Fibroblast of lung (primary cell): ENCODE measurements around the gene SERBP1. TPM values are rescaled to one million over a fixed set of nuclear protein-coding genes. Genes with fewer than 3 reads are reported as not detected.

ENCODE experiments used
- DNase-seq, 2 donors: peaks; one replicate each; pipeline versions ENCODE4 v3.0.0 to v3.0.0-alpha.2; 2010; ENCODE audit warnings: low read depth in 2 of 2
- H2AFZ ChIP-seq: 2 replicates; pipeline ENCODE4 v1.5.1; 2012; ENCODE audit warnings: low read length, control low read depth, inconsistent platforms
- H3K27ac ChIP-seq: 2 replicates; pipeline ENCODE4 v1.5.1; 2011; ENCODE audit warnings: low read length, control low read depth; ENCODE audit not compliant: insufficient read depth
- H3K27me3 ChIP-seq: 2 replicates; pipeline ENCODE4 v1.5.1; 2011; ENCODE audit warnings: mild to moderate bottlenecking, low read length; ENCODE audit not compliant: control insufficient read depth, insufficient read depth
- H3K36me3 ChIP-seq: 2 replicates; pipeline ENCODE4 v1.5.1; 2011; ENCODE audit warnings: low read length; ENCODE audit not compliant: control insufficient read depth, insufficient read depth
- H3K4me1 ChIP-seq: 2 replicates; pipeline ENCODE4 v1.5.1; 2011; ENCODE audit warnings: low read length; ENCODE audit not compliant: control insufficient read depth, insufficient read depth; ENCODE audit errors: extremely low read depth
- H3K4me2 ChIP-seq: 2 replicates; pipeline ENCODE4 v1.5.1; 2011; ENCODE audit warnings: low read length, control low read depth; ENCODE audit not compliant: insufficient read depth; ENCODE audit errors: extremely low read depth
- H3K4me3 ChIP-seq, 4 experiments: fragments of 200-600 bp in 1 of 4; sonication (generic) in 1 of 4; replicated peaks in 1 of 4; 2 replicates each; pipeline ENCODE4 v1.5.1; 2011 to 2016; ENCODE audit warnings: low read length in 4 of 4, low read depth in 3 of 4, mild to moderate bottlenecking in 3 of 4, control low read depth in 2 of 4, inconsistent platforms in 1 of 4, mixed read lengths in 1 of 4; ENCODE audit not compliant: insufficient read depth in 1 of 4; ENCODE audit errors: control extremely low read depth in 1 of 4
- H3K79me2 ChIP-seq: 2 replicates; pipeline ENCODE4 v1.5.1; 2012; ENCODE audit warnings: mild to moderate bottlenecking, low read length, inconsistent platforms; ENCODE audit not compliant: control insufficient read depth, insufficient read depth
- H3K9ac ChIP-seq: 2 replicates; pipeline ENCODE4 v1.5.1; 2011; ENCODE audit warnings: mild to moderate bottlenecking, low read length, control low read depth; ENCODE audit not compliant: insufficient read depth
- H3K9me3 ChIP-seq: 2 replicates; pipeline ENCODE4 v1.5.1; 2012; ENCODE audit warnings: low read depth, low read length; ENCODE audit not compliant: control insufficient read depth, insufficient read depth
- H4K20me1 ChIP-seq: 2 replicates; pipeline ENCODE4 v1.5.1; 2011; ENCODE audit warnings: low read length; ENCODE audit not compliant: control insufficient read depth, insufficient read depth; ENCODE audit errors: extremely low read depth
- CTCF ChIP-seq, 2 donors: IDR thresholded peaks in 1 of 2; conservative IDR thresholded peaks in 1 of 2; 1 replicate in 1 of 2; 2 replicates in 1 of 2; pipeline ENCODE4 v1.5.1; 2011 to 2012; ENCODE audit warnings: low read length in 2 of 2, control low read depth in 1 of 2, inconsistent platforms in 1 of 2, low read depth in 1 of 2, mild to moderate bottlenecking in 1 of 2
- EZH2 ChIP-seq: IDR thresholded peaks from 2 replicates; pipeline ENCODE4 v1.5.1; 2012; ENCODE audit warnings: low read length, control low read depth, mild to moderate bottlenecking; ENCODE audit errors: missing control alignments
- polyA plus RNA-seq, 2 donors: library from polyadenylated mRNA; depleted of rRNA in 1 of 2; stranded (reverse) in 1 of 2; unstranded in 1 of 2; fragments of >200 nt; gene quantifications; 2 replicates each; pipeline ENCODE4 v1.2.1, GENCODE V29; 2011 to 2012; ENCODE audit warnings: missing spikeins in 1 of 2
- total RNA-seq: library from RNA; depleted of rRNA; stranded (reverse); fragments of >200 nt; gene quantifications from 2 replicates; pipeline ENCODE4 v1.2.1, GENCODE V29; 2014

Gene SERBP1
- total and polyA plus RNA-seq, 2 donors (not counting 1 experiment from before 2014, with no cell fraction given), result 128 to 273 TPM

- no peaks in the 10 kb centered on the region for H3K36me3 ChIP-seq
- H3K9me3 ChIP-seq, result no peaks in the 10 kb centered on the region
- H2AFZ ChIP-seq, result no peak overlapping the region
- TF ChIP-seq EZH2 (no peak), CTCF (conservative IDR thresholded peaks at IDR 0.05 in 1 of 2, IDR thresholded peaks at IDR 0.05 in 1 of 2; ENCODE audit: low read depth in 1 of 2, low read length in 2 of 2) (no peak)
- no peaks in the 10 kb centered on the region for H3K79me2 ChIP-seq
- H3K27ac ChIP-seq, result no peak overlapping the region
- H3K27me3 ChIP-seq, result no peaks in the 10 kb centered on the region
- H3K9ac ChIP-seq, result no peak overlapping the region
- H3K4me1 ChIP-seq, result no peaks in the 10 kb centered on the region
- no peaks in the 10 kb centered on the region for H4K20me1 ChIP-seq
- H3K4me2 ChIP-seq, result no peak overlapping the region
- DNase-seq, result peak in 1 of 2 donors; percentile 10
- no peak overlapping the region for H3K4me3 ChIP-seq
Observed at GRCh38 chr1:67393240-67393639, 37.0 kb downstream of the SERBP1 start.

- no peak overlapping the region for H3K27ac ChIP-seq
- no peak overlapping the region for H3K4me2 ChIP-seq
- DNase-seq, result peak in 1 of 2 donors; percentile 98
- H3K9me3 ChIP-seq, result no peaks in the 10 kb centered on the region
- no peak overlapping the region for H3K4me3 ChIP-seq
- no peaks in the 10 kb centered on the region for H3K4me1 ChIP-seq
- H2AFZ ChIP-seq, result no peak overlapping the region
- no peaks in the 10 kb centered on the region for H3K27me3 ChIP-seq
- H3K9ac ChIP-seq, result no peak overlapping the region
- TF ChIP-seq EZH2, result no peak
- TF ChIP-seq CTCF (conservative IDR thresholded peaks at IDR 0.05 in 1 of 2, IDR thresholded peaks at IDR 0.05 in 1 of 2; ENCODE audit: low read depth in 1 of 2, low read length in 2 of 2), result no peak
- no peaks in the 10 kb centered on the region for H4K20me1 ChIP-seq
- no peaks in the 10 kb centered on the region for H3K36me3 ChIP-seq
- H3K79me2 ChIP-seq, result no peaks in the 10 kb centered on the region
Observed at GRCh38 chr1:67390041-67390887, 39.9 kb downstream of the SERBP1 start.

DNA sequence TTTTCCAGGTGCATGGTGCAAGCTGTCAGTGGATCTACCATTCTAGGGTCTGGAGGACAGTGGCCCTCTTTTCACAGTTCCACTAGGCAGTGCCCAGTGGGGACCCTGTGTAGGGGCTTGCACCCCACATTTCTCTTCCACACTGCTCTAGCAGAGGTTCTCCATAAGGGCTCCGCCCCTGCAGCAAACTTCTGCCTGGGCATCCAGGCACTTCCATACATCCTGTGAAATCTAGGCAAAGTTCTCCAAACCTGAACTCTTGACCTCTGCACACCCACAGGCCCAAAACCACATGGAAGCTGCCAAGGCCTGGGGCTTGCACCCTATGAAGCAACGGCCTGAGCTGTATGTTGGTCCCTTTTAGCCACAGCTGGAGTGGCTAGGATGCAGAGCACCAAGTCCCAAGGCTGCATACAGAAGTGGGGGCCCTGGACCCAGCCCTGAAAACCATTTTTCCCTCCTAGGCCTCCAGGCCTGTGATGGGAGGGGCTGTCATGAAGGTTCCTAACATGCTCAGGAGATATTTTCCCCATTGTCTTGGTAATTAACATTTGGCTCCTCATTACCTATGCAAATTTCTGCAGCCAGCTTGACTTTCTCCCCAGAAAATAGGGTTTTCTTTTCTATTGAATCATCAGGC, 46.1 kb downstream of the SERBP1 start:
- H3K4me2 ChIP-seq, result no peak overlapping the region
- no peaks in the 10 kb centered on the region for H3K27me3 ChIP-seq
- TF ChIP-seq EZH2 (no peak), CTCF (conservative IDR thresholded peaks at IDR 0.05 in 1 of 2, IDR thresholded peaks at IDR 0.05 in 1 of 2; ENCODE audit: low read depth in 1 of 2, low read length in 2 of 2) (no peak)
- H3K4me1 ChIP-seq, result no peaks in the 10 kb centered on the region
- no peak for DNase-seq
- no peak overlapping the region for H3K4me3 ChIP-seq
- H2AFZ ChIP-seq, result no peak overlapping the region
- no peaks in the 10 kb centered on the region for H3K79me2 ChIP-seq
- H3K9ac ChIP-seq, result no peak overlapping the region
- H4K20me1 ChIP-seq, result no peaks in the 10 kb centered on the region
- no peak overlapping the region for H3K27ac ChIP-seq
- H3K36me3 ChIP-seq, result no peaks in the 10 kb centered on the region
- H3K9me3 ChIP-seq, result no peaks in the 10 kb centered on the region
